Activated T-cell treated with anti-CD3 and anti-CD28 coated beads for 1 hour (primary cell): ENCODE measurements around the gene ZNF85.
"Not testable (repeated sequence)": the region's sequence is repeated elsewhere in the genome, so short reads cannot be mapped to it uniquely, and the experiment has no call there.

ENCODE experiments used
- DNase-seq: peaks from one replicate; pipeline ENCODE4 v3.0.0-alpha.2; 2020; ENCODE audit warnings: low read depth

Gene ZNF85

GRCh38 chr19:20923077-20923871, at the start of gene ZNF85:
Gene ZNF85 (plus strand): TSS chr19:20923251. CDS start chr19:20923401, 150 bp downstream.
- peak; percentile 82 for DNase-seq

- DNase-seq, result no peak
These were observed 43.5 kb upstream of the ZNF85 start for GRCh38 chr19:20879501-20879900.

GRCh38 chr19:20912973-20913372, 10.1 kb upstream of the ZNF85 start:
- DNase-seq, result no peak

GRCh38 chr19:20925481-20925880, 2.4 kb downstream of the ZNF85 start:
- DNase-seq, result no peak

DNA sequence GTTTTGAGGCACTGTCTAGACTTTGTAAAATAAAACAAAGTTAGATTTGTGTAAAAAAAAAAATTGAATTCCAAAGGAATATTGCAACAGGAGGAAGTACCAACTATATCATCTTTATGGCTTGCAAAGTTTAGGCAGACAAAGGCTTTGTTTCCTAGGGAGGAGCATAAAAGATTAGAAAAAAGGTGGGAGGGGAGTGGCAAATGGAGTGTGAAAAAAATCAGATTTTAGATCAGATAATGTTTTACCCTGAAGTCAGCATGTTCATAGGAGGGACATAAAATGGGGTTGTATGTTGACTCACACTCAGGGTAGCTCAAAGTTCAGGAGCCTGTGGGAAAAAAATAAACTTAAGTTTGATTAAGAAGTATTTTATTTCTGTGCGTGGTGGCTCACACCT, 3.7 kb downstream of the ZNF85 start:
- no peak for DNase-seq

- no peak for DNase-seq
These were observed 5.3 kb downstream of the ZNF85 start for GRCh38 chr19:20928371-20928770.

GRCh38 chr19:20936322-20936947, 13.4 kb downstream of the ZNF85 start:
- DNase-seq, result not testable (repeated sequence)

DNA sequence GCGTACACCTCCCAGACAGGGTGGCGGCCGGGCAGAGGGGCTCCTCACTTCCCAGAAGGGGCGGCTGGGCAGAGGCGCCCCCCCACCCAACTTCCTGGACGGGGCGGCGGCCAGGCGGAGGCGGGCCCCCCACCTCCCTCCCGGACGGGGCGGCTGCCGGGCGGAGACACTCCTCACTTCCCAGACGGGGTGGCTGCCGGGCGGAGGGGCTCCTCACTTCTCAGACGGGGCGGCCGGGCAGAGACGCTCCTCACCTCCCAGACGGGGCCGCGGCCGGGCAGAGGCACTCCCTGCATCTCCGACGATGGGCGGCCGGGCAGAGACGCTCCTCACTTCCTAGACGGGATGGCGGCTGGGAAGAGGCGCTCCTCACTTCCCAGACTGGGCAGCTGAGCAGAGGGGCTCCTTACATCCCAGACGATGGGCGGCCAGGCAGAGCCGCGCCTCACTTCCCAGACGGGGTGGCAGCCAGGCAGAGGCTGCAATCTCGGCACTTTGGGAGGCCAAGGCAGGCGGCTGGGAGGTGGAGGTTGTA, 29.6 kb downstream of the ZNF85 start:
- DNase-seq, result not testable (repeated sequence)

DNA sequence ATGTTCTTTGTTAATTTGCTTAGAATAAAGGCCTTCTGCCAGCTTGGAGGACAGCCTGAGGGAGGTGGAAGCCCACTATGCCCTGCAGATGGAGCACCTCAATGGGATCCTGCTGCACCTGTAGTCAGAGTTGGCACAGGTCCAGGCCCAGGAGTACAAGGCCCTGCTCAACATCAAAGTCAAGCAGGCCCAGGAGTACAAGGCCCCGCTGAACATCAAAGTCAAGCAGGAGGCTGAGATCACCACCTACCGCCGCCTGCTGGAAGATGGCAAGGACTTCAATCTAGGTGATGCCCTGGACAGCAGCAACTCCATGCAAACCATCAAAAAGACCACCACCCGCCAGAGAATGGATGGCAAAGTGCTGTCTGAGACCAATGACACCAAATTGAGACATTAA, 41.7 kb downstream of the ZNF85 start:
- DNase-seq, result no peak

GRCh38 chr19:20968092-20968491, 45.0 kb downstream of the ZNF85 start:
- no peak for DNase-seq

- no peak for DNase-seq
These were observed 46.4 kb downstream of the ZNF85 start for GRCh38 chr19:20969498-20969897.

DNA sequence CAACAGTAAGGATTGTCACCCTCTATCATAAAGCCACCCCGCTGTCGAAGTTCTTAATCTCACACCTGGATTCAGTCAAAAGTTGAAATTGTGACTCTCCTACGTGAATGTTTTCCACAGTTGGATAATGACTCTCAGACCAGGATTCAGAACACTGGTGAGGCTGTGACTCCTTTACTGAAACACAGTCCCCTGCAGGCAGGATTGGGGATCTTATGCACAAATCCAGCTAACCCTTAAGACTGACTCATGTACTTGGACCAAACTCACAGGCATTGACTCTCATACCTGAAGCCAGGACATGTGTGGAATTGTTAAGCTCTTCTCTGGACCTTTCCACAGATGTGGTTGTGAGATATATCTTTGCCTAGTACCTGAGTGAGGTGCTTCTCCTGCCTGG, 46.8 kb downstream of the ZNF85 start:
- DNase-seq, result no peak

- DNase-seq, result not testable (repeated sequence)
These were observed 69.7 kb downstream of the ZNF85 start for GRCh38 chr19:20992788-20993187.

DNA sequence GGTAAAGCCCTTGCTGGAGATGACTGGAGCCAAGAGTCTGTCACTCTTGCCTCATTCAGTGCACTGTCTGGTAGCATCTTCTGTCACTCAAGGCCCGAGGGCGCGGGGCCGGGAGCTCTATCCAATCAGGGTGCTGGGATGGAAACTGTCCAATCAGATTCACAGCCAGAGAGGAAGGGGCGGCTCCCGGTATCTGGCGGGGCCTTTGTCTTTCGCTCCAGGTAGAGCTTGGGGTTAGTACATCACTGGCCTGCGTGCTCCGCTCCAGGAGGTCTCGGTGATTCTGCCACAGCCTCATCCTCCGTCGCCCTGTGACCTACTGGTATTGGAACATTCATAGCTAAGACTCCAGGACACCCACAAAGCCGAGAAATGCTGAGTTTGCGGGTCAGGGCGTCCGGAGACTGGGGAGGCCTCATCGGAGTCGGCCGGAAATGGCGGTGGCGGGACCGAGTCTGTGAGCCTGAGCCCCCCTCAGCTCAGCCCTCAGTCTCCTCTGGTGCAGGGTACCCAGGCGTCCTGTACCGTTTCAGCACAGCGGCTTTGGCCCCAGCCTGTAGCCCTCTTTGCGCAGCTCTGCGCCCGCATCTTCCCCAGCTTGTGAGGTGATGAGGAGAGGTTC, 76.8 kb downstream of the ZNF85 start:
- DNase-seq, result peak; percentile 74
